Fibroblast of lung (primary cell): ENCODE results near the gene CSTF2T. TPM values are rescaled to one million over a fixed set of nuclear protein-coding genes. Genes with fewer than 3 reads are reported as not detected.

Experiments used
- DNase-seq, 2 donors: peaks; one replicate each; pipeline versions ENCODE4 v3.0.0 to v3.0.0-alpha.2; 2010; ENCODE audit warnings: low read depth in 2 of 2
- H2AFZ ChIP-seq: 2 replicates; pipeline ENCODE4 v1.5.1; 2012; ENCODE audit warnings: low read length, control low read depth, inconsistent platforms
- H3K27ac ChIP-seq: 2 replicates; pipeline ENCODE4 v1.5.1; 2011; ENCODE audit warnings: low read length, control low read depth; ENCODE audit not compliant: insufficient read depth
- H3K27me3 ChIP-seq: 2 replicates; pipeline ENCODE4 v1.5.1; 2011; ENCODE audit warnings: mild to moderate bottlenecking, low read length; ENCODE audit not compliant: control insufficient read depth, insufficient read depth
- H3K36me3 ChIP-seq: 2 replicates; pipeline ENCODE4 v1.5.1; 2011; ENCODE audit warnings: low read length; ENCODE audit not compliant: control insufficient read depth, insufficient read depth
- H3K4me1 ChIP-seq: 2 replicates; pipeline ENCODE4 v1.5.1; 2011; ENCODE audit warnings: low read length; ENCODE audit not compliant: control insufficient read depth, insufficient read depth; ENCODE audit errors: extremely low read depth
- H3K4me2 ChIP-seq: 2 replicates; pipeline ENCODE4 v1.5.1; 2011; ENCODE audit warnings: low read length, control low read depth; ENCODE audit not compliant: insufficient read depth; ENCODE audit errors: extremely low read depth
- H3K4me3 ChIP-seq, 4 experiments: fragments of 200-600 bp in 1 of 4; sonication (generic) in 1 of 4; replicated peaks in 1 of 4; 2 replicates each; pipeline ENCODE4 v1.5.1; 2011 to 2016; ENCODE audit warnings: low read length in 4 of 4, low read depth in 3 of 4, mild to moderate bottlenecking in 3 of 4, control low read depth in 2 of 4, inconsistent platforms in 1 of 4, mixed read lengths in 1 of 4; ENCODE audit not compliant: insufficient read depth in 1 of 4; ENCODE audit errors: control extremely low read depth in 1 of 4
- H3K79me2 ChIP-seq: 2 replicates; pipeline ENCODE4 v1.5.1; 2012; ENCODE audit warnings: mild to moderate bottlenecking, low read length, inconsistent platforms; ENCODE audit not compliant: control insufficient read depth, insufficient read depth
- H3K9ac ChIP-seq: 2 replicates; pipeline ENCODE4 v1.5.1; 2011; ENCODE audit warnings: mild to moderate bottlenecking, low read length, control low read depth; ENCODE audit not compliant: insufficient read depth
- H3K9me3 ChIP-seq: 2 replicates; pipeline ENCODE4 v1.5.1; 2012; ENCODE audit warnings: low read depth, low read length; ENCODE audit not compliant: control insufficient read depth, insufficient read depth
- H4K20me1 ChIP-seq: 2 replicates; pipeline ENCODE4 v1.5.1; 2011; ENCODE audit warnings: low read length; ENCODE audit not compliant: control insufficient read depth, insufficient read depth; ENCODE audit errors: extremely low read depth
- CTCF ChIP-seq, 2 donors: IDR thresholded peaks in 1 of 2; conservative IDR thresholded peaks in 1 of 2; 1 replicate in 1 of 2; 2 replicates in 1 of 2; pipeline ENCODE4 v1.5.1; 2011 to 2012; ENCODE audit warnings: low read length in 2 of 2, control low read depth in 1 of 2, inconsistent platforms in 1 of 2, low read depth in 1 of 2, mild to moderate bottlenecking in 1 of 2
- EZH2 ChIP-seq: IDR thresholded peaks from 2 replicates; pipeline ENCODE4 v1.5.1; 2012; ENCODE audit warnings: low read length, control low read depth, mild to moderate bottlenecking; ENCODE audit errors: missing control alignments
- polyA plus RNA-seq, 2 donors: library from polyadenylated mRNA; depleted of rRNA in 1 of 2; stranded (reverse) in 1 of 2; unstranded in 1 of 2; fragments of >200 nt; gene quantifications; 2 replicates each; pipeline ENCODE4 v1.2.1, GENCODE V29; 2011 to 2012; ENCODE audit warnings: missing spikeins in 1 of 2
- total RNA-seq: library from RNA; depleted of rRNA; stranded (reverse); fragments of >200 nt; gene quantifications from 2 replicates; pipeline ENCODE4 v1.2.1, GENCODE V29; 2014

Gene CSTF2T
- total and polyA plus RNA-seq, 2 donors (not counting 1 experiment from before 2014, with no cell fraction given), result 5.9 to 14.9 TPM

GRCh38 chr10:51743146-51743545 is 43.8 kb upstream of the CSTF2T start:
- H3K36me3 ChIP-seq, result no peaks in the 10 kb centered on the region
- no peaks in the 10 kb centered on the region for H3K4me1 ChIP-seq
- H3K9ac ChIP-seq, result no peak overlapping the region
- no peaks in the 10 kb centered on the region for H3K79me2 ChIP-seq
- H3K27me3 ChIP-seq, result no peaks in the 10 kb centered on the region
- H3K4me3 ChIP-seq, result no peak overlapping the region
- H2AFZ ChIP-seq, result no peak overlapping the region
- no peak overlapping the region for H3K27ac ChIP-seq
- H3K4me2 ChIP-seq, result no peak overlapping the region
- TF ChIP-seq EZH2, result no peak
- TF ChIP-seq CTCF (conservative IDR thresholded peaks at IDR 0.05 in 1 of 2, IDR thresholded peaks at IDR 0.05 in 1 of 2; ENCODE audit: low read depth in 1 of 2, low read length in 2 of 2), result no peak
- no peak for DNase-seq
- H4K20me1 ChIP-seq, result no peaks in the 10 kb centered on the region
- H3K9me3 ChIP-seq, result no peaks in the 10 kb centered on the region

GRCh38 chr10:51733057-51733456 is 33.7 kb upstream of the CSTF2T start:
- Histone ChIP-seq H4K20me1 (no peaks in the 10 kb centered on the region), H3K4me3 (no peak overlapping the region), H2AFZ (no peak overlapping the region), H3K4me2 (no peak overlapping the region), H3K79me2 (no peaks in the 10 kb centered on the region), H3K27ac (no peak overlapping the region), H3K4me1 (no peaks in the 10 kb centered on the region), H3K27me3 (no peaks in the 10 kb centered on the region), H3K36me3 (no peaks in the 10 kb centered on the region), H3K9ac (no peak overlapping the region), H3K9me3 (no peaks in the 10 kb centered on the region)
- peak; percentile 13 to 58 for DNase-seq
- TF ChIP-seq CTCF (conservative IDR thresholded peaks at IDR 0.05 in 1 of 2, IDR thresholded peaks at IDR 0.05 in 1 of 2; ENCODE audit: low read depth in 1 of 2, low read length in 2 of 2), result no peak
- TF ChIP-seq EZH2, result no peak

- no peak overlapping the region for H3K4me2 ChIP-seq
- no peaks in the 10 kb centered on the region for H3K9me3 ChIP-seq
- H3K4me3 ChIP-seq, result no peak overlapping the region
- no peak overlapping the region for H3K27ac ChIP-seq
- no peaks in the 10 kb centered on the region for H3K79me2 ChIP-seq
- peak in 1 of 2 donors; percentile 19 for DNase-seq
- no peaks in the 10 kb centered on the region for H3K4me1 ChIP-seq
- H4K20me1 ChIP-seq, result no peaks in the 10 kb centered on the region
- no peaks in the 10 kb centered on the region for H3K36me3 ChIP-seq
- H3K27me3 ChIP-seq, result no peaks in the 10 kb centered on the region
- no peak overlapping the region for H3K9ac ChIP-seq
- H2AFZ ChIP-seq, result no peak overlapping the region
- TF ChIP-seq EZH2, result no peak
- TF ChIP-seq CTCF (conservative IDR thresholded peaks at IDR 0.05 in 1 of 2, IDR thresholded peaks at IDR 0.05 in 1 of 2; ENCODE audit: low read depth in 1 of 2, low read length in 2 of 2), result no peak
These were observed 30.6 kb upstream of the CSTF2T start for GRCh38 chr10:51729822-51730555.
